Measurements from ENCODE around the gene CTNNA2.

Gene CTNNA2

GRCh38 chr2:80568011-80568410 lies 1055.2 kb downstream of the CTNNA2 start:
- no peaks in the 10 kb centered on the region for H3K4me1 ChIP-seq (ENCODE audit: control insufficient read depth, insufficient read depth, low read length, poor library complexity, severe bottlenecking)
- 78 to 88% methylated on average over 1 of the region's 3 CpGs for WGBS, 2 experiments (ENCODE audit: insufficient coverage in 2 of 2)
- no peak overlapping the region for H3K4me3 ChIP-seq (ENCODE audit: extremely low read depth, insufficient read depth, low read length, poor library complexity, severe bottlenecking)
- no peak overlapping the region for H3K27ac ChIP-seq (ENCODE audit: low read depth, low read length, severe bottlenecking)
- no peaks in the 10 kb centered on the region for H3K9me3 ChIP-seq (ENCODE audit: control insufficient read depth, low read length)
- no peaks in the 10 kb centered on the region for H3K36me3 ChIP-seq (ENCODE audit: control insufficient read depth, insufficient read depth, low read length)

DNA sequence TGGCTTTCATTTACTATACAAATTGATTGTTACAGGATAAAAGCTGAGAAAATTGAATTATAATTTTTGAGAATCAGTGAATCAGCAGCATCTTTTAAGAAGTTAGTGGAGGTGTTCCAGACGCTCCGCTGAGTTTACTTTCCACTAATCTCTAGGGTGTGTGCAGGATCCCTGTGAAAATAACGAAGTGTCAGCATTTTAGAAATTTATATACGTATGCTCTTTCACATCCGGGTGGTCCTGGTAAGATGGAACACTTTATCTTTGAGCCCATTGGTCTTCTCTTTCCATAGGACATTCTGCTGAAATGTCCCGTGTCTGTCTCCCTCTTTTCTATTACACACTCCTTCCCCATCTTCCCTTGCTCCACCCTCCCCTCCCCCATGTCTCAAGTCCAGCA lies 1060.3 kb downstream of the CTNNA2 start:
- no peak overlapping the region for H3K4me3 ChIP-seq (ENCODE audit: extremely low read depth, insufficient read depth, low read length, poor library complexity, severe bottlenecking)
- no peaks in the 10 kb centered on the region for H3K9me3 ChIP-seq (ENCODE audit: control insufficient read depth, low read length)
- WGBS, 2 experiments (ENCODE audit: insufficient coverage in 2 of 2), result 89 to 100% methylated on average over 3 to 5 of the region's 6 CpGs
- no peaks in the 10 kb centered on the region for H3K36me3 ChIP-seq (ENCODE audit: control insufficient read depth, insufficient read depth, low read length)
- H3K27ac ChIP-seq (ENCODE audit: low read depth, low read length, severe bottlenecking), result no peak overlapping the region
- H3K4me1 ChIP-seq (ENCODE audit: control insufficient read depth, insufficient read depth, low read length, poor library complexity, severe bottlenecking), result no peaks in the 10 kb centered on the region

DNA sequence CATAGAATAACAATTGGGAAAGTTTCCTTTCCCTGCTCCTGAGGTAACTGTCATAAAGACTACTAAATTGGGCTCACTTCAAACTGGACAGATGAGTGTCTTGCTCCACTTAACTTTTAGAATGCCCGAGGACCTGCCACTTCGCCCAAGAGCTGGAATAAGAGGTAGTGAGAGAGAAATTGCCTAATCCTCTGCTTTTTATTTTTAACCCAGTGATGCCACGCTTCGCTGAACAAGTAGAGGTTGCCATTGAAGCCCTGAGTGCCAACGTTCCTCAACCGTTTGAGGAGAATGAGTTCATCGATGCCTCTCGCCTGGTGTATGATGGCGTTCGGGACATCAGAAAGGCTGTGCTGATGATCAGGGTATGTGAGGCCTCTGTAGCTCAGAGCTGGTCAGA lies 1061.1 kb downstream of the CTNNA2 start:
- Histone ChIP-seq H3K9me3 (ENCODE audit: control insufficient read depth, low read length) (no peaks in the 10 kb centered on the region), H3K4me1 (ENCODE audit: control insufficient read depth, insufficient read depth, low read length, poor library complexity, severe bottlenecking) (no peaks in the 10 kb centered on the region), H3K4me3 (ENCODE audit: extremely low read depth, insufficient read depth, low read length, poor library complexity, severe bottlenecking) (no peak overlapping the region), H3K36me3 (ENCODE audit: control insufficient read depth, insufficient read depth, low read length) (no peaks in the 10 kb centered on the region), H3K27ac (ENCODE audit: low read depth, low read length, severe bottlenecking) (no peak overlapping the region)
- 95 to 100% methylated on average over 6 to 9 of the region's 10 CpGs for WGBS, 2 experiments (ENCODE audit: insufficient coverage in 2 of 2)

DNA sequence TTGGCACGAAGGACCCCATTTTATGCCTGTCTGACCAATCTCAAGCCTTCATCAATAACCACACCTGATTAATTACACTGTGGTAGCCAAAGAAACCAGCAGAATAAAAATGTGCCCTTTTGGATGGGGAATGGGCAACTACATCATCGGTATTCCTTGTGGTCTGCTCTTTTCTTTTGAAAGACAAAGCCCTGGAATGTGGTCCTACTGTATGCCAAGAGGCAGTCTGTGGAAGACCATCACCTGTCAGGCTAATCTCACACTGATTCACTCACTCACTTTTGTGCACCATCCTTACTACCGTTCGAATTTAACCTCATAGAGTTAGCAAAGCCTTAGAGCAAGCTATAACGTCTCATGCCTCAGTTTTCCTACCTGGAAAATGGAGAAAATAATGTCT lies 1066.9 kb downstream of the CTNNA2 start:
- WGBS, 2 experiments (ENCODE audit: insufficient coverage in 2 of 2), result 67 to 83% methylated on average over 2 to 4 of the region's 5 CpGs
- Histone ChIP-seq H3K9me3 (ENCODE audit: control insufficient read depth, low read length) (no peaks in the 10 kb centered on the region), H3K4me1 (ENCODE audit: control insufficient read depth, insufficient read depth, low read length, poor library complexity, severe bottlenecking) (no peaks in the 10 kb centered on the region), H3K4me3 (ENCODE audit: extremely low read depth, insufficient read depth, low read length, poor library complexity, severe bottlenecking) (no peak overlapping the region), H3K36me3 (ENCODE audit: control insufficient read depth, insufficient read depth, low read length) (no peaks in the 10 kb centered on the region), H3K27ac (ENCODE audit: low read depth, low read length, severe bottlenecking) (no peak overlapping the region)

DNA sequence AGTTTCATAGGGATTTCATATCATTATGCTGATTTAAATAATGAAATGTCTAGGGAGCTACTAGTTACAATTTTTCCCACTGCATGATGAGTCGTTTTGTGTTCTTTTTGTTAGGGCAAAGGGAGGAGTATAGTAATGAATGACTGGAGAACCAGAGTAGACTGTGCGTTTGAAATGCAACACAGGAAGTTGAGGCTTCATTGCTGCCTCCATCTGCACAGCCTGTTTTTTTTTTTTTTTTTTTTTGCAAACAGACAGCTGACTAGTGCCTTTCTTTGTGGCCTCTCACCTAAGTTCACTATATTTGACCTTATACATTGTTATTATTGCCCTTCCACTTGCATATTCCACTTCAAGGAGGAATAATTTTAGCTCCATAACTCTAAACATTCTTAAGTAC lies 1078.4 kb downstream of the CTNNA2 start:
- H3K27ac ChIP-seq (ENCODE audit: low read depth, low read length, severe bottlenecking), result no peak overlapping the region
- H3K36me3 ChIP-seq (ENCODE audit: control insufficient read depth, insufficient read depth, low read length), result no peaks in the 10 kb centered on the region
- no peak overlapping the region for H3K4me3 ChIP-seq (ENCODE audit: extremely low read depth, insufficient read depth, low read length, poor library complexity, severe bottlenecking)
- WGBS, 2 experiments (ENCODE audit: insufficient coverage in 2 of 2), result 43 to 50% methylated on average over 1 of the region's 2 CpGs
- H3K4me1 ChIP-seq (ENCODE audit: control insufficient read depth, insufficient read depth, low read length, poor library complexity, severe bottlenecking), result no peaks in the 10 kb centered on the region
- no peaks in the 10 kb centered on the region for H3K9me3 ChIP-seq (ENCODE audit: control insufficient read depth, low read length)

- Histone ChIP-seq H3K27ac (ENCODE audit: low read depth, low read length, severe bottlenecking) (no peak overlapping the region), H3K36me3 (ENCODE audit: control insufficient read depth, insufficient read depth, low read length) (no peaks in the 10 kb centered on the region), H3K4me1 (ENCODE audit: control insufficient read depth, insufficient read depth, low read length, poor library complexity, severe bottlenecking) (no peaks in the 10 kb centered on the region), H3K4me3 (ENCODE audit: extremely low read depth, insufficient read depth, low read length, poor library complexity, severe bottlenecking) (no peak overlapping the region), H3K9me3 (ENCODE audit: control insufficient read depth, low read length) (no peaks in the 10 kb centered on the region)
- 80 to 85% methylated on average over 2 of the region's 2 CpGs for WGBS, 2 experiments (ENCODE audit: insufficient coverage in 2 of 2)
Observed at GRCh38 chr2:80592106-80592505, 1079.3 kb downstream of the CTNNA2 start.

- Histone ChIP-seq H3K4me1 (ENCODE audit: control insufficient read depth, insufficient read depth, low read length, poor library complexity, severe bottlenecking) (no peaks in the 10 kb centered on the region), H3K4me3 (ENCODE audit: extremely low read depth, insufficient read depth, low read length, poor library complexity, severe bottlenecking) (no peak overlapping the region), H3K27ac (ENCODE audit: low read depth, low read length, severe bottlenecking) (no peak overlapping the region), H3K9me3 (ENCODE audit: control insufficient read depth, low read length) (no peaks in the 10 kb centered on the region), H3K36me3 (ENCODE audit: control insufficient read depth, insufficient read depth, low read length) (no peaks in the 10 kb centered on the region)
Observed at GRCh38 chr2:80610108-80610507, 1097.3 kb downstream of the CTNNA2 start.

DNA sequence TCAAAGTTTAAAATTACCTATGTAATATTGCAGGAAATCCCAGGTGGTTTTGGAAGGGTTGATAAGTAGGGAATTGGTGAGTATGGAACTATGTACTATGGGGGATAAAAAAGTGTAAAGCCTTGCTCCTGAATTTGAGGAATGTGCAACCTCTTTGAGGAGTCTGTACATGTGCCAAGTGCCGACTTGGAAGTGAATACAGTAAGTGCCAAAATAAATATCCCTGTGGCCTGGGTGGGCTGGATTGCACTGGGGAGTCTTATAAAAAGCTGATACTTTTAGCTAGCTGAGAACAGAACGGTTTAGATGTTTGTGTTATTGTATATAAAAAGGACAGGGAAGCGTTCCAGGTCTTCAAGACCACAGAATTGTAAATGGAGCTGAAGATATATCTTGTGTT lies 1108.8 kb downstream of the CTNNA2 start:
- no peak overlapping the region for H3K4me3 ChIP-seq (ENCODE audit: extremely low read depth, insufficient read depth, low read length, poor library complexity, severe bottlenecking)
- no peaks in the 10 kb centered on the region for H3K9me3 ChIP-seq (ENCODE audit: control insufficient read depth, low read length)
- WGBS, 2 experiments (ENCODE audit: insufficient coverage in 2 of 2), result 68 to 83% methylated on average over 2 of the region's 3 CpGs
- H3K4me1 ChIP-seq (ENCODE audit: control insufficient read depth, insufficient read depth, low read length, poor library complexity, severe bottlenecking), result no peaks in the 10 kb centered on the region
- H3K27ac ChIP-seq (ENCODE audit: low read depth, low read length, severe bottlenecking), result no peak overlapping the region
- H3K36me3 ChIP-seq (ENCODE audit: control insufficient read depth, insufficient read depth, low read length), result no peaks in the 10 kb centered on the region

DNA sequence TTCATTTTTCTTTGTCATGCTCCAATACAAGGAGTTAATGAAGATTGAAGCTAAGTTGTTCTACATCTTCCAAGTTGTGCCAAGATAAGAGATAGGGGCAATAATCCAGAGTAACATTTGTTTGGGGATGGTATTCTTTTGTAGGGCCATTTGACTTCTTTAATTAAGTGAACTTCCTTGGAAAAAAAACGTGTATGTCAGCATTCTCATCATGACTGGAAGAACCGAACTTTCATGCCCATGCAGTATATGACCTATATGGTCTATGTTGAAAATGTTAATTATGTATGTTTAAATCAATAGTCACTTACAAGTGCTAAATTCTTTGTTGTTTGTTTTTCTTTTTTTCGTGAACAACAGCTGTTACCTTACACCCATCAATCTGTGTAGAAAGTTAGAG lies 1111.2 kb downstream of the CTNNA2 start:
- Histone ChIP-seq H3K4me1 (ENCODE audit: control insufficient read depth, insufficient read depth, low read length, poor library complexity, severe bottlenecking) (no peaks in the 10 kb centered on the region), H3K27ac (ENCODE audit: low read depth, low read length, severe bottlenecking) (no peak overlapping the region), H3K36me3 (ENCODE audit: control insufficient read depth, insufficient read depth, low read length) (no peaks in the 10 kb centered on the region), H3K9me3 (ENCODE audit: control insufficient read depth, low read length) (no peaks in the 10 kb centered on the region), H3K4me3 (ENCODE audit: extremely low read depth, insufficient read depth, low read length, poor library complexity, severe bottlenecking) (no peak overlapping the region)
- 80% methylated on average over 1 of the region's 3 CpGs; no CpG with 5 or more reads in 1 of the 2 experiments for WGBS, 2 experiments (ENCODE audit: insufficient coverage in 2 of 2)

- Histone ChIP-seq H3K9me3 (ENCODE audit: control insufficient read depth, low read length) (no peaks in the 10 kb centered on the region), H3K4me3 (ENCODE audit: extremely low read depth, insufficient read depth, low read length, poor library complexity, severe bottlenecking) (no peak overlapping the region), H3K4me1 (ENCODE audit: control insufficient read depth, insufficient read depth, low read length, poor library complexity, severe bottlenecking) (no peaks in the 10 kb centered on the region), H3K27ac (ENCODE audit: low read depth, low read length, severe bottlenecking) (no peak overlapping the region), H3K36me3 (ENCODE audit: control insufficient read depth, insufficient read depth, low read length) (no peaks in the 10 kb centered on the region)
- WGBS, 2 experiments (ENCODE audit: insufficient coverage in 2 of 2), result 85 to 100% methylated on average over 3 to 4 of the region's 4 CpGs
Observed at GRCh38 chr2:80634590-80634989, 1121.7 kb downstream of the CTNNA2 start.

GRCh38 chr2:80638783-80639182 lies 1125.9 kb downstream of the CTNNA2 start:
- Histone ChIP-seq H3K4me3 (ENCODE audit: extremely low read depth, insufficient read depth, low read length, poor library complexity, severe bottlenecking) (no peak overlapping the region), H3K36me3 (ENCODE audit: control insufficient read depth, insufficient read depth, low read length) (no peaks in the 10 kb centered on the region), H3K9me3 (ENCODE audit: control insufficient read depth, low read length) (no peaks in the 10 kb centered on the region), H3K27ac (ENCODE audit: low read depth, low read length, severe bottlenecking) (no peak overlapping the region), H3K4me1 (ENCODE audit: control insufficient read depth, insufficient read depth, low read length, poor library complexity, severe bottlenecking) (no peaks in the 10 kb centered on the region)
- WGBS, 2 experiments (ENCODE audit: insufficient coverage in 2 of 2), result no CpG with 5 or more reads among the region's 1 CpG

DNA sequence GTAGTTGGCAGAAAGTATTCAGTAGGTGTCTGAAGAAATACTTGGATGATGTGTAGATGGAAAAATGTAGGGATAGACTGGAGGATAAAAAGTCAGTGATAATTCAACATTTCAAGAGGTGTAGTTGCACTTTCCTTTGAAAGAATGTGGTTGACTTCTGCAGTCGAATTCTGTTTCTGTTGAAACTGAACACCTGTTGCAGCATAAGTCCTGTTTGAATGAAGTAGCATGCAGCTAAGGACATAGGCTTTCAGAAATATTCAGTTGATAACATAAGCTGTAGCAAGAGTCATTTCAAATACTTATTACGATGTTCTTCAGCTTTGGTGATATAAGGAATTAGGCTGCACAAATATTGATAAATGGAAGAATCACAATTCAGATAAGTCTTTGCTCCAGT lies 1129.6 kb downstream of the CTNNA2 start:
- H3K36me3 ChIP-seq (ENCODE audit: control insufficient read depth, insufficient read depth, low read length), result no peaks in the 10 kb centered on the region
- WGBS, 2 experiments (ENCODE audit: insufficient coverage in 2 of 2), result 75 to 89% methylated on average over 1 of the region's 2 CpGs
- H3K27ac ChIP-seq (ENCODE audit: low read depth, low read length, severe bottlenecking), result no peak overlapping the region
- H3K4me1 ChIP-seq (ENCODE audit: control insufficient read depth, insufficient read depth, low read length, poor library complexity, severe bottlenecking), result no peaks in the 10 kb centered on the region
- H3K4me3 ChIP-seq (ENCODE audit: extremely low read depth, insufficient read depth, low read length, poor library complexity, severe bottlenecking), result no peak overlapping the region
- no peaks in the 10 kb centered on the region for H3K9me3 ChIP-seq (ENCODE audit: control insufficient read depth, low read length)

Measured in mesodermal cell (in vitro differentiated cells).